ENCODE results near the gene B3GALNT2.

GRCh38 chr1:235434001-235434400 is 70.3 kb downstream of the B3GALNT2 start:
- TF ChIP-seq CTCF (conservative IDR thresholded peaks at IDR 0.05; ENCODE audit: low read length) (peak; percentile 26; the same call in 1 of the 2 replicates), EZH2phosphoT487 (IDR thresholded peaks at IDR 0.05; ENCODE audit: borderline replicate concordance) (no peak)

Data from Loucy (cell line).